HepG2 (cell line): ENCODE results near the gene TXNIP. TPM values are rescaled to one million over a fixed set of nuclear protein-coding genes. Genes with fewer than 3 reads are reported as not detected.

ENCODE experiments used
- CEBPG ChIP-seq: IDR thresholded peaks from 2 replicates; pipeline ENCODE4 v1.6.1; 2016
- GFI1 ChIP-seq: sonication (generic); formaldehyde crosslinking; IDR thresholded peaks from 2 replicates; pipeline ENCODE4 v1.5.0; 2020; ENCODE audit warnings: missing genetic modification reagents, mild to moderate bottlenecking, borderline replicate concordance
- GTF3A ChIP-seq: sonication (generic); formaldehyde crosslinking; conservative IDR thresholded peaks from 2 replicates; pipeline ENCODE4 v1.4.0; 2020; ENCODE audit warnings: mild to moderate bottlenecking, missing genetic modification reagents
- HOXD1 ChIP-seq: sonication (generic); formaldehyde crosslinking; IDR thresholded peaks from 2 replicates; pipeline ENCODE4 v1.5.0; 2020; ENCODE audit warnings: missing genetic modification reagents
- KLF13 ChIP-seq: sonication (generic); formaldehyde crosslinking; IDR thresholded peaks from 2 replicates; pipeline ENCODE4 v1.4.0; 2020; ENCODE audit warnings: mild to moderate bottlenecking, missing genetic modification reagents
- MEF2D ChIP-seq: sonication (generic); formaldehyde crosslinking; IDR thresholded peaks from 2 replicates; pipeline ENCODE4 v1.5.1; 2020; ENCODE audit warnings: mild to moderate bottlenecking, missing genetic modification reagents
- PTBP1 ChIP-seq: fragments of 200-400 bp; formaldehyde crosslinking; IDR thresholded peaks from 2 replicates; pipeline ENCODE4 v1.6.1; 2018; ENCODE audit warnings: low read length, low read depth; ENCODE audit not compliant: poor library complexity, severe bottlenecking
- TCF7L2 ChIP-seq: IDR thresholded peaks from 2 replicates; pipeline ENCODE4 v1.6.1; 2011; ENCODE audit warnings: mild to moderate bottlenecking, low read depth, low read length, moderate library complexity
- ZNF224 ChIP-seq: sonication (generic); formaldehyde crosslinking; IDR thresholded peaks from 2 replicates; pipeline ENCODE4 v1.5.0; 2020; ENCODE audit warnings: mild to moderate bottlenecking, missing genetic modification reagents
- ZNF256 ChIP-seq: sonication (generic); formaldehyde crosslinking; conservative IDR thresholded peaks from 2 replicates; pipeline ENCODE4 v1.4.0; 2020; ENCODE audit warnings: missing genetic modification reagents
- ZNF335 ChIP-seq: sonication (generic); formaldehyde crosslinking; IDR thresholded peaks from 2 replicates; pipeline ENCODE4 v1.4.0; 2020; ENCODE audit warnings: missing genetic modification reagents
- ZNF484 ChIP-seq: sonication (generic); formaldehyde crosslinking; IDR thresholded peaks from 2 replicates; pipeline ENCODE4 v1.5.1; 2020; ENCODE audit warnings: mild to moderate bottlenecking, low read depth, missing genetic modification reagents, borderline replicate concordance
- ZNF562 ChIP-seq: sonication (generic); formaldehyde crosslinking; IDR thresholded peaks from 2 replicates; pipeline ENCODE4 v1.8.0; 2022; ENCODE audit warnings: missing genetic modification reagents, borderline replicate concordance
- ZNF672 ChIP-seq: sonication (generic); formaldehyde crosslinking; IDR thresholded peaks from 2 replicates; pipeline ENCODE4 v1.8.1; 2022; ENCODE audit warnings: missing genetic modification reagents
- ZNF7 ChIP-seq: IDR thresholded peaks from 2 replicates; pipeline ENCODE4 v1.6.1; 2016; ENCODE audit warnings: missing biosample characterization, missing genetic modification reagents
- ZNF75D ChIP-seq: sonication (generic); formaldehyde crosslinking; IDR thresholded peaks from 2 replicates; pipeline ENCODE4 v1.8.1; 2023; ENCODE audit warnings: missing genetic modification reagents, mild to moderate bottlenecking, borderline replicate concordance
- polyA plus RNA-seq, 8 experiments: library from polyadenylated mRNA; depleted of rRNA in 3 of 8; stranded (reverse) in 7 of 8; unstranded in 1 of 8; fragments of >200 nt; fragmentation: Illumina TruSeq in 4 of 8; extraction: Trizol in 4 of 8; gene quantifications; 2 replicates each; pipeline versions ENCODE4 v1.2.1 to v1.2.3, GENCODE V29; 2011 to 2016; ENCODE audit warnings: low read depth in 4 of 8, missing spikeins in 1 of 8, mixed read lengths in 1 of 8; ENCODE audit not compliant: insufficient read depth in 1 of 8
- total RNA-seq, 5 experiments: library from RNA; depleted of rRNA; stranded (reverse); fragments of >200 nt; fragmentation: Illumina TruSeq; extraction: Trizol; gene quantifications; 2 replicates each; pipeline ENCODE4 v1.2.3, GENCODE V29; 2016; ENCODE audit warnings: low read depth in 1 of 5
- TF ChIP-seq, protein P1 (sequence below): sonication (generic); formaldehyde crosslinking; IDR thresholded peaks from 2 replicates; pipeline ENCODE4 v1.4.0; 2020; ENCODE audit warnings: mild to moderate bottlenecking, missing genetic modification reagents
- TF ChIP-seq, protein P2 (sequence below): sonication (generic); formaldehyde crosslinking; IDR thresholded peaks from 2 replicates; pipeline ENCODE4 v1.4.0; 2020; ENCODE audit warnings: mild to moderate bottlenecking, missing genetic modification reagents
- TF ChIP-seq, protein P3 (sequence below): sonication (generic); formaldehyde crosslinking; IDR thresholded peaks from 2 replicates; pipeline ENCODE4 v1.5.0; 2020; ENCODE audit warnings: missing genetic modification reagents
- TF ChIP-seq, protein P4 (sequence below): sonication (generic); formaldehyde crosslinking; IDR thresholded peaks from 2 replicates; pipeline ENCODE4 v1.5.1; 2020; ENCODE audit warnings: missing genetic modification reagents, mild to moderate bottlenecking, borderline replicate concordance
- TF ChIP-seq, protein P5 (sequence below): sonication (generic); formaldehyde crosslinking; IDR thresholded peaks from 2 replicates; pipeline ENCODE4 v1.5.0; 2020; ENCODE audit warnings: missing genetic modification reagents
- TF ChIP-seq, protein P6 (sequence below): sonication (generic); formaldehyde crosslinking; IDR thresholded peaks from 2 replicates; pipeline ENCODE4 v1.5.0; 2020; ENCODE audit warnings: missing genetic modification reagents
- TF ChIP-seq, protein P7 (sequence below): sonication (generic); formaldehyde crosslinking; IDR thresholded peaks from 2 replicates; pipeline ENCODE4 v1.4.0; 2020; ENCODE audit warnings: missing genetic modification reagents; ENCODE audit errors: not compliant biosample characterization

The TXNIP gene
- total and polyA plus RNA-seq, 2 of the 13 experiments (the other 11 are each of a cell fraction or from before 2014, with no cell fraction given) = 24.4 to 237 TPM

DNA sequence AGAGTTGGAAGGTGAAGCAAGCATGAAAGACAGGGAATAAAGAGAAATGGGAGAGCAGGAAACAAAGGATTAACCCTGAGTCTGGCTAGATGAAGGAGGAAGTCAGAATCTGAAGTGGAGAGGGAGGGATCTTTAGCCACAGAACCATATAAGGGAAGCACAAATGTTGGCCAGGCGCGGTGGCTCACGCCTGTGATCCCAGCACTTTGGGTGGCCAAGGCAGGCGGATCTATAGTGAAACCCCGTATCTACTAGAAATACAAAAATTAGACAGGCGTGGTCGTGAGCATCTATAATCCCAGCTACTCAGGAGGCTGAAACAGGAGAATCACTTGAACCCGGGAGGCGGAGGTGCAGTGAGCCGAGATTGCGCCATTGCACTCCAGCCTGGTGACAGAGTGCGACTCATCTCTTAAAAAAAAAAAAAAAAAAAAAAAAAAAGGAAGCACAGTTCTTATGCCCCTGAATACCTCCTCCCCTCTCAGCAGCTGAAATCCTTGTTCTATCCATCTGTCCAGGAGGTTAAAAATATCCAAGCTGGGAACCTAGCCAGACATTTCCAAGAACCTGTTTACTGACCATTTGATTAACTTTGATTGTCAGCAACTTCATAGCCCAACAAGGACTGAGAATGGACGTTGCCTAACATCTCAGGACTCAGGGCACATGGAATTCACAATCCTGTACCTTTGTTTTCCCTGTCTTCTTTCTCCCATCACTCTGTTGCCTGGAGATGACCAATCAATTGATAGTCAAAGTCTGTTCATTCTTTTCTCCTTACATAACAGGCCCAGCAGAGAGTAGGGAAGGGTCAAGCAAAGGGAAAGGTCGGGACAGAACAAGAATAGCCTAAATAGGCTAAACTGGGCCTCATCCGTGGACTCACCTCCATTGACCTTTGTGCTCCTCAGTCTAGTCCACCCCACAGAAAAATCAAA lies 10.6 kb downstream of the TXNIP start (continued):
- no peak for TF ChIP-seq GFI1 (CRISPR knock-in tag)
- TF ChIP-seq ZNF256 (CRISPR knock-in tag) = no peak
- TF ChIP-seq, protein P1, sequence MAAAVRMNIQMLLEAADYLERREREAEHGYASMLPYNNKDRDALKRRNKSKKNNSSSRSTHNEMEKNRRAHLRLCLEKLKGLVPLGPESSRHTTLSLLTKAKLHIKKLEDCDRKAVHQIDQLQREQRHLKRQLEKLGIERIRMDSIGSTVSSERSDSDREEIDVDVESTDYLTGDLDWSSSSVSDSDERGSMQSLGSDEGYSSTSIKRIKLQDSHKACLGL (CRISPR knock-in tag) = no peak
- TF ChIP-seq ZNF224 (CRISPR knock-in tag) = no peak
- TF ChIP-seq, protein P2, sequence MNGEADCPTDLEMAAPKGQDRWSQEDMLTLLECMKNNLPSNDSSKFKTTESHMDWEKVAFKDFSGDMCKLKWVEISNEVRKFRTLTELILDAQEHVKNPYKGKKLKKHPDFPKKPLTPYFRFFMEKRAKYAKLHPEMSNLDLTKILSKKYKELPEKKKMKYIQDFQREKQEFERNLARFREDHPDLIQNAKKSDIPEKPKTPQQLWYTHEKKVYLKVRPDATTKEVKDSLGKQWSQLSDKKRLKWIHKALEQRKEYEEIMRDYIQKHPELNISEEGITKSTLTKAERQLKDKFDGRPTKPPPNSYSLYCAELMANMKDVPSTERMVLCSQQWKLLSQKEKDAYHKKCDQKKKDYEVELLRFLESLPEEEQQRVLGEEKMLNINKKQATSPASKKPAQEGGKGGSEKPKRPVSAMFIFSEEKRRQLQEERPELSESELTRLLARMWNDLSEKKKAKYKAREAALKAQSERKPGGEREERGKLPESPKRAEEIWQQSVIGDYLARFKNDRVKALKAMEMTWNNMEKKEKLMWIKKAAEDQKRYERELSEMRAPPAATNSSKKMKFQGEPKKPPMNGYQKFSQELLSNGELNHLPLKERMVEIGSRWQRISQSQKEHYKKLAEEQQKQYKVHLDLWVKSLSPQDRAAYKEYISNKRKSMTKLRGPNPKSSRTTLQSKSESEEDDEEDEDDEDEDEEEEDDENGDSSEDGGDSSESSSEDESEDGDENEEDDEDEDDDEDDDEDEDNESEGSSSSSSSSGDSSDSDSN (CRISPR knock-in tag) = no peak
- TF ChIP-seq CEBPG (CRISPR knock-in tag) = no peak
- TF ChIP-seq, protein P3, sequence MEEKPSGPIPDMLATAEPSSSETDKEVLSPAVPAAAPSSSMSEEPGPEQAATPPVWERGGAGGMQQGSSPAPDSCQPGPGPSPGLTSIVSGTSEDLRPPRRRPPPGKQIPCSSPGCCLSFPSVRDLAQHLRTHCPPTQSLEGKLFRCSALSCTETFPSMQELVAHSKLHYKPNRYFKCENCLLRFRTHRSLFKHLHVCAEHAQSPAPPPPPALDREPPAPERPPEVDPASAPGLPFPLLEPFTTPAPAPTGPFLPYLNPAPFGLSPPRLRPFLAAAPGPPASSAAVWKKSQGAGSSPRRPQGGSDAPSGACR = no peak
- no peak for TF ChIP-seq TCF7L2
- no peak for TF ChIP-seq ZNF75D (CRISPR knock-in tag)
- TF ChIP-seq, protein P4, sequence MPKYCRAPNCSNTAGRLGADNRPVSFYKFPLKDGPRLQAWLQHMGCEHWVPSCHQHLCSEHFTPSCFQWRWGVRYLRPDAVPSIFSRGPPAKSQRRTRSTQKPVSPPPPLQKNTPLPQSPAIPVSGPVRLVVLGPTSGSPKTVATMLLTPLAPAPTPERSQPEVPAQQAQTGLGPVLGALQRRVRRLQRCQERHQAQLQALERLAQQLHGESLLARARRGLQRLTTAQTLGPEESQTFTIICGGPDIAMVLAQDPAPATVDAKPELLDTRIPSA (CRISPR knock-in tag) = no peak
- TF ChIP-seq, protein P5, sequence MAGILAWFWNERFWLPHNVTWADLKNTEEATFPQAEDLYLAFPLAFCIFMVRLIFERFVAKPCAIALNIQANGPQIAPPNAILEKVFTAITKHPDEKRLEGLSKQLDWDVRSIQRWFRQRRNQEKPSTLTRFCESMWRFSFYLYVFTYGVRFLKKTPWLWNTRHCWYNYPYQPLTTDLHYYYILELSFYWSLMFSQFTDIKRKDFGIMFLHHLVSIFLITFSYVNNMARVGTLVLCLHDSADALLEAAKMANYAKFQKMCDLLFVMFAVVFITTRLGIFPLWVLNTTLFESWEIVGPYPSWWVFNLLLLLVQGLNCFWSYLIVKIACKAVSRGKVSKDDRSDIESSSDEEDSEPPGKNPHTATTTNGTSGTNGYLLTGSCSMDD (CRISPR knock-in tag) = no peak
- no peak for TF ChIP-seq KLF13 (CRISPR knock-in tag)
- TF ChIP-seq ZNF335 = no peak
- no peak for TF ChIP-seq HOXD1 (CRISPR knock-in tag)
- TF ChIP-seq MEF2D (CRISPR knock-in tag) = peak; percentile 59; the same call in 1 of the 2 replicates
- no peak for TF ChIP-seq ZNF7 (CRISPR knock-in tag)
- TF ChIP-seq PTBP1 = no peak
- TF ChIP-seq, protein P6, sequence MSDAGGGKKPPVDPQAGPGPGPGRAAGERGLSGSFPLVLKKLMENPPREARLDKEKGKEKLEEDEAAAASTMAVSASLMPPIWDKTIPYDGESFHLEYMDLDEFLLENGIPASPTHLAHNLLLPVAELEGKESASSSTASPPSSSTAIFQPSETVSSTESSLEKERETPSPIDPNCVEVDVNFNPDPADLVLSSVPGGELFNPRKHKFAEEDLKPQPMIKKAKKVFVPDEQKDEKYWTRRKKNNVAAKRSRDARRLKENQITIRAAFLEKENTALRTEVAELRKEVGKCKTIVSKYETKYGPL (CRISPR knock-in tag) = peak; percentile 41; the same call in 1 of the 2 replicates
- TF ChIP-seq ZNF484 = no peak
- TF ChIP-seq ZNF562 = no peak
- TF ChIP-seq ZNF672 = no peak
- TF ChIP-seq, protein P7, sequence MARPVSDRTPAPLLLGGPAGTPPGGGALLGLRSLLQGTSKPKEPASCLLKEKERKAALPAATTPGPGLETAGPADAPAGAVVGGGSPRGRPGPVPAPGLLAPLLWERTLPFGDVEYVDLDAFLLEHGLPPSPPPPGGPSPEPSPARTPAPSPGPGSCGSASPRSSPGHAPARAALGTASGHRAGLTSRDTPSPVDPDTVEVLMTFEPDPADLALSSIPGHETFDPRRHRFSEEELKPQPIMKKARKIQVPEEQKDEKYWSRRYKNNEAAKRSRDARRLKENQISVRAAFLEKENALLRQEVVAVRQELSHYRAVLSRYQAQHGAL (CRISPR knock-in tag) = no peak
- no peak for TF ChIP-seq GTF3A (CRISPR knock-in tag)
